Measurements from ENCODE around the gene PIGK.

The PIGK gene

DNA sequence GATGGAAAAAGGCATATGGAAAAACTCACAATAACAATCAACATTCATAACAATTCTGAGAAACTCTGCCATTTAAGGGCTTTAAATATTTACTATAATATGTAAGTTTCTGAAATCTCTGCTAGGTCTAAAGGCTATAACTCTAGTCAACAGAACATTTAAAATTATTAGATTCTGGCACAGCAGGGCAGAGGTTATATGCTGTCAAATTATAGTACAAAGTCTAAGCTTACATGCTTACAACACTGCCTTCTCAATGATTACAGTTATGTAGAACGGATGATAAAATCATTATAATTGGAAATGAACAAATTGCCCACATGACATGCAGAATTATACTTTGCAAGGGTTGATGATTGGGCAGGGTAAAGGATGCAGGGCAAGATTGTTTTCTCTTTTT lies 97.7 kb downstream of the PIGK start:
- TF ChIP-seq, protein P1, sequence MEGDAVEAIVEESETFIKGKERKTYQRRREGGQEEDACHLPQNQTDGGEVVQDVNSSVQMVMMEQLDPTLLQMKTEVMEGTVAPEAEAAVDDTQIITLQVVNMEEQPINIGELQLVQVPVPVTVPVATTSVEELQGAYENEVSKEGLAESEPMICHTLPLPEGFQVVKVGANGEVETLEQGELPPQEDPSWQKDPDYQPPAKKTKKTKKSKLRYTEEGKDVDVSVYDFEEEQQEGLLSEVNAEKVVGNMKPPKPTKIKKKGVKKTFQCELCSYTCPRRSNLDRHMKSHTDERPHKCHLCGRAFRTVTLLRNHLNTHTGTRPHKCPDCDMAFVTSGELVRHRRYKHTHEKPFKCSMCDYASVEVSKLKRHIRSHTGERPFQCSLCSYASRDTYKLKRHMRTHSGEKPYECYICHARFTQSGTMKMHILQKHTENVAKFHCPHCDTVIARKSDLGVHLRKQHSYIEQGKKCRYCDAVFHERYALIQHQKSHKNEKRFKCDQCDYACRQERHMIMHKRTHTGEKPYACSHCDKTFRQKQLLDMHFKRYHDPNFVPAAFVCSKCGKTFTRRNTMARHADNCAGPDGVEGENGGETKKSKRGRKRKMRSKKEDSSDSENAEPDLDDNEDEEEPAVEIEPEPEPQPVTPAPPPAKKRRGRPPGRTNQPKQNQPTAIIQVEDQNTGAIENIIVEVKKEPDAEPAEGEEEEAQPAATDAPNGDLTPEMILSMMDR (IDR thresholded peaks at IDR 0.05; ENCODE audit: control insufficient read depth, insufficient read depth, low read depth, low read length, missing control alignments) = no peak
- H3K4me3 ChIP-seq (ENCODE audit: control insufficient read depth, low read depth, low read length) = no peak overlapping the region
- DNase-seq (ENCODE audit: low read depth) = no peak

DNA sequence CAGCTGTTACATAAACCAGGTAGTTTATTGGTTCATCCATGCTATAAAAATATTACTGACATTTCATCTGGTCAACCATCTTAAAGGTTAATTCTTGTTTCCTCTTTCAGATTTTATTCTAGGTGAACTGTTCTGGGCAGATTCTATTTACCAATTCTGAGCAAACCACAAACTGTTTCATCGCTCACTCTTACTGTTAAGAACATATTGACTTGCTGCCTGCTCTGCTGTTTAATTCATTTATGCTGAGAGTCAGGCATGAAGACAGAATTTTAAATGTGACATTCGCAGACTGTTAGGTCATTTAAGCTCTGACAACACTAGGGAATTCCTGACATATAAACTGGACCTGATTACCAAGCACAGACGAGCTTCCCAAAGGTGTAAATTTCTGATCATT lies 98.3 kb downstream of the PIGK start:
- TF ChIP-seq, protein P1 (IDR thresholded peaks at IDR 0.05; ENCODE audit: control insufficient read depth, insufficient read depth, low read depth, low read length, missing control alignments) = no peak
- no peak overlapping the region for H3K4me3 ChIP-seq (ENCODE audit: control insufficient read depth, low read depth, low read length)
- no peak for DNase-seq (ENCODE audit: low read depth)

DNA sequence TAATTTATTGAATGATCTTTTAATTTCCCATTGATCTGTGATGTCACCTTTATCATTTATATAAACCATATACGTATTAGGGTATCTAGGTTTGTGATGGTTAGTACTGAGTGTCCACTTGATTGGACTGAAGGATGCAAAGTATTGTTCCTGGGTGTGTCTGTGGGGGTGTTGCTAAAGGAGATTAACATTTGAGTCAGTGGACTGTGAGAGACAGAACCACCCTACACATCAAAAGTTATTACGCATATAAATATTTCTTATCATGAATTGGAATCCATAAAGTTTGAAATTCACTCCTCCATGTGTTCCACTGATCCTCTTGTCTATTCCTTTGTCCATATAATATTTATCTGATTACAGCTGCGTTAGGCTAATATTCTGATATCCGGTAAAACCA lies 100.5 kb downstream of the PIGK start:
- DNase-seq (ENCODE audit: low read depth) = no peak
- TF ChIP-seq, protein P1 (IDR thresholded peaks at IDR 0.05; ENCODE audit: control insufficient read depth, insufficient read depth, low read depth, low read length, missing control alignments) = no peak
- no peak overlapping the region for H3K4me3 ChIP-seq (ENCODE audit: control insufficient read depth, low read depth, low read length)

DNA sequence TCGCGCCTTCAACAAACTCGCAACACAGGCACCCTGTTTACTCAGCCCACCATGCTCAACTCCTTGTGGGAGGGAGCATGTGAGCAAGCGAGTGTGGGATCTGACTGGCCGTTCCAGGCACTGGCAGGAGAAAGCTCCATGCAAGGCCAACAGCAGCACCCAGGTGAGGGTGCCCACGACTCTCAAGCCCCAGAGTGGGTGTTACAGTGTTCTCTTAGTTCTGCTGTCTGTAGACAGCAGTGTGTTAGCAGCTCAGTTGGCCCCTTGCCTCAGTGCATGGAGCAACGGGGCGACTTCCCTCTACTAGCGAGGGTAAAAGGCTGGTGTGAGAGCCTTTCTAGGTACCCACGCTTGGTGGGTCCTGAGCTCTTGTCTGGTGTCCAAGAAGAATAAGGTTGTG lies 114.6 kb downstream of the PIGK start:
- no peak for DNase-seq (ENCODE audit: low read depth)
- no peak overlapping the region for H3K4me3 ChIP-seq (ENCODE audit: control insufficient read depth, low read depth, low read length)
- TF ChIP-seq, protein P1 (IDR thresholded peaks at IDR 0.05; ENCODE audit: control insufficient read depth, insufficient read depth, low read depth, low read length, missing control alignments) = no peak

DNA sequence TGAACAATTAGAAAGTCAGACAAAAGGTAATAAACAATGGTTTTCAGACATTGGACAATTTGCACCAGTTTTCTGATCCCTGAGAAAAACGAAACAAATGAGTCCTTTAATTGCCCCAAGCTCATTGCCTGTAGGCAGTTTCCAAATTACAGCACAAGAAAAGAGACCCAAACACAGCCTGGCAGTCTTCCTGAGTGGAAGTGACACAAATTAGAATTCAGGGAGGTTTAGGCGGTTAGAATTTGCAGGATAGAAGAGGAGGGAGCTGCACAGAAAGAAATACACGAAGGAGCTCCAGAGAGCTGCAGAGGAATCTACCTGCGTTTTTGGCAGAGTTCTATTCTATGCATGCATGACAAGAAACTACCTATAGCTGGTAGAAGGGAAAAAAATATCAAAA lies 115.7 kb downstream of the PIGK start:
- no peak for DNase-seq (ENCODE audit: low read depth)
- TF ChIP-seq, protein P1 (IDR thresholded peaks at IDR 0.05; ENCODE audit: control insufficient read depth, insufficient read depth, low read depth, low read length, missing control alignments) = no peak
- no peak overlapping the region for H3K4me3 ChIP-seq (ENCODE audit: control insufficient read depth, low read depth, low read length)

DNA sequence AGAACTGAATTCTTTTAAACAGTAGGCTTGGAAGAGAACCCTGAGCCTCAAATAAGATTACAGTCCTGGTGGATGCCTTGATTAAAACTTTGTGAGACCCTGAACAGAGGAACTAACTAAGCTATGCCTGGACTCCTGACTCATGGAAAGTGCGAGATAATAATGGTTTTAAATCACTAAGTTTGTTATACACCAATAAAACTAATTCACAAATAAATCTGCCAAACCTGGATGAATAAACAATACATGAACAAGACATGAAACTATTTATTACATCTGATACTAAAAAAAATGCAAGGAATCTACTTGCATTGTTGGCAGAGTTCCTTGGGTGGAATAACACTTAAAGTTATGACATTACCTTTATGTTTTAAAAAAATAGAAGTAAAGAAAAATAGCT lies 118.4 kb downstream of the PIGK start:
- peak; percentile 2 for DNase-seq (ENCODE audit: low read depth)
- H3K4me3 ChIP-seq (ENCODE audit: control insufficient read depth, low read depth, low read length) = no peak overlapping the region
- TF ChIP-seq, protein P1 (IDR thresholded peaks at IDR 0.05; ENCODE audit: control insufficient read depth, insufficient read depth, low read depth, low read length, missing control alignments) = no peak

Measured in AG09309 (cell line).